Esophagus squamous epithelium (tissue), 4 donors: Measurements from ENCODE around the gene SIGLEC12.

ENCODE experiments used
- POLR2A ChIP-seq, 4 donors: fragments of 450-650 bp; IDR thresholded peaks; one replicate each; pipeline ENCODE4 v1.6.1; 2017; ENCODE audit warnings: antibody characterized with exemption in 4 of 4, mild to moderate bottlenecking in 4 of 4, moderate library complexity in 3 of 4
- TF ChIP-seq, protein P1 (sequence below), 6 experiments: fragments of 450-650 bp in 4 of 6; fragments of 200-600 bp in 2 of 6; sonication (generic) in 2 of 6; IDR thresholded peaks; one replicate each; pipeline ENCODE4 v1.5.1; 2016 to 2019; ENCODE audit warnings: antibody characterized with exemption in 6 of 6, mild to moderate bottlenecking in 4 of 6, moderate library complexity in 4 of 6

DNA sequence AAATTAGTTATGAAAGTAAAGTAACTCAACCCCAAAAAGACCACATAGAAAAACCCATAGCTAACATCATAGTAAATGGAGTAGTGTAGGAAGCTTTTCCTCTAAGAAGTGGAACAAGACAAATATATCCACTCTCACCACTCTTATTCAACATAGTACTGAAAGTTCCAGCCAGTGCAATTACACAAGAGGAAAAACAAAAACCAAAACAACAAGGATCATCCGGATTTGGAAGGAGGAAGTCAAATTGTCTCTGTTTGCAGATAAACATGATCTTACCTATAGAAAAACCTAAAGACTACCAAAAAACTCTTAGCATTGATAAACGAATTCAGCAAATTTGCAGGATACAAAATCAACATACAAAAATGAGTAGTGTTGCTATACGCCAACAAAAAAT is 34.9 kb downstream of the SIGLEC12 start:
- no peak for TF ChIP-seq POLR2A (IDR thresholded peaks at IDR 0.05)
- TF ChIP-seq, protein P1, sequence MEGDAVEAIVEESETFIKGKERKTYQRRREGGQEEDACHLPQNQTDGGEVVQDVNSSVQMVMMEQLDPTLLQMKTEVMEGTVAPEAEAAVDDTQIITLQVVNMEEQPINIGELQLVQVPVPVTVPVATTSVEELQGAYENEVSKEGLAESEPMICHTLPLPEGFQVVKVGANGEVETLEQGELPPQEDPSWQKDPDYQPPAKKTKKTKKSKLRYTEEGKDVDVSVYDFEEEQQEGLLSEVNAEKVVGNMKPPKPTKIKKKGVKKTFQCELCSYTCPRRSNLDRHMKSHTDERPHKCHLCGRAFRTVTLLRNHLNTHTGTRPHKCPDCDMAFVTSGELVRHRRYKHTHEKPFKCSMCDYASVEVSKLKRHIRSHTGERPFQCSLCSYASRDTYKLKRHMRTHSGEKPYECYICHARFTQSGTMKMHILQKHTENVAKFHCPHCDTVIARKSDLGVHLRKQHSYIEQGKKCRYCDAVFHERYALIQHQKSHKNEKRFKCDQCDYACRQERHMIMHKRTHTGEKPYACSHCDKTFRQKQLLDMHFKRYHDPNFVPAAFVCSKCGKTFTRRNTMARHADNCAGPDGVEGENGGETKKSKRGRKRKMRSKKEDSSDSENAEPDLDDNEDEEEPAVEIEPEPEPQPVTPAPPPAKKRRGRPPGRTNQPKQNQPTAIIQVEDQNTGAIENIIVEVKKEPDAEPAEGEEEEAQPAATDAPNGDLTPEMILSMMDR (IDR thresholded peaks at IDR 0.05): no peak
